Measurements from ENCODE around the gene SOWAHC. TPM values are rescaled to one million over a fixed set of nuclear protein-coding genes. Genes with fewer than 3 reads are reported as not detected.

The SOWAHC gene
- total RNA-seq, 1 experiment from 2014 or later: 21.4 TPM

DNA sequence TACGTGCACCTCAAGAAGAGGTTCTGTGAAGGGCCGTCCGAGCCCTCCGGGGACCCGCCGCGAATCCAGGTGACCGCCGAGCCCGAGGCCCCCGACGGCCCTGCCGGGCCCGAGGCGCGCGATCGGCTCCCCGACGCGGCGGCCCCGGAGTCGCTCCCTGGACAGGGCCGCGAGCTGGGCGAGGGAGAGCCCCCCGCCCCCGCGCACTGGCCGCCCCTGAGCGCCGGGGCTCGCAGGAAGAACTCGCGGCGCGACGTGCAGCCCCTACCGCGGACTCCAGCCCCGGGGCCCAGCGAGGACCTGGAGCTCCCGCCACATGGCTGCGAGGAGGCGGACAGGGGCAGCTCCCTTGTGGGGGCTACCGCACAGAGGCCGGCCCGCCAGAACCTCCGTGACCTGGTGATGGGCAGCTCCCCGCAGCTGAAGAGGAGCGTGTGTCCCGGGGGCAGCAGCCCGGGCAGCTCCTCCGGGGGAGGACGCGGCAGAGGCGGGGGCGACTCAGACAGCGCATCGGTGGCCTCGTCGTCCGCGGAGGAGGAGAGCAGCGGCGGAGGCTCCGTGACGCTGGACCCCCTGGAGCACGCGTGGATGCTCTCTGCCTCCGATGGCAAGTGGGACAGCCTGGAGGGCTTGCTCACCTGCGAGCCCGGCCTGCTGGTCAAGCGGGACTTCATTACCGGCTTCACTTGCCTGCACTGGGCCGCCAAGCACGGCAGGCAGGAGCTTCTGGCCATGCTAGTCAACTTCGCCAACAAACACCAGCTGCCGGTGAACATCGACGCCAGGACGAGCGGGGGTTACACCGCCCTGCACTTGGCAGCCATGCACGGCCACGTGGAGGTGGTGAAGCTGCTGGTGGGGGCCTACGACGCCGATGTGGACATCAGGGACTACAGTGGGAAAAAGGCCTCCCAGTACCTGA is 812 bp downstream of the SOWAHC start:
- H3K36me3 Mint-ChIP-seq (ENCODE audit: insufficient read depth, unreplicated experiment): peaks cover 26% of the 10 kb centered on the region
- BruUV-seq (replicated peaks): no TSS peak
- no peaks in the 10 kb centered on the region; the same call in 1 of the 2 replicates for H3K36me3 ChIP-seq (ENCODE audit: control insufficient read depth, insufficient read depth, low read length)
- ChIA-PET CTCF (interaction anchor here (0.7 to 3.1 kb wide), 9 partner anchors 9 to 100 kb away, joined by 3 to 27 read pairs (median 4); no protein-coding TSS in a partner anchor), POLR2A (interaction anchor here (0.6 to 2.4 kb wide), 9 partner anchors 8 to 101 kb away, joined by 3 to 29 read pairs (median 5); no protein-coding TSS in a partner anchor)
- H3K4me3 ChIP-seq (ENCODE audit: low read depth, low read length): peak overlapping the region; percentile 68
- peak overlapping the region; percentile 95 for H3K4me3 Mint-ChIP-seq (ENCODE audit: unreplicated experiment)
- no peaks in the 10 kb centered on the region for H3K27me3 Mint-ChIP-seq (ENCODE audit: insufficient read depth, unreplicated experiment)
- H3K27me3 ChIP-seq (replicated peaks; ENCODE audit: control insufficient read depth, insufficient read depth, low read length): no peaks in the 10 kb centered on the region
- no peaks in the 10 kb centered on the region for H3K9me3 Mint-ChIP-seq (ENCODE audit: unreplicated experiment)
- no peaks in the 10 kb centered on the region for H3K9me3 ChIP-seq
- peak; percentile 47 to 54 for DNase-seq
- TF ChIP-seq, protein P1, sequence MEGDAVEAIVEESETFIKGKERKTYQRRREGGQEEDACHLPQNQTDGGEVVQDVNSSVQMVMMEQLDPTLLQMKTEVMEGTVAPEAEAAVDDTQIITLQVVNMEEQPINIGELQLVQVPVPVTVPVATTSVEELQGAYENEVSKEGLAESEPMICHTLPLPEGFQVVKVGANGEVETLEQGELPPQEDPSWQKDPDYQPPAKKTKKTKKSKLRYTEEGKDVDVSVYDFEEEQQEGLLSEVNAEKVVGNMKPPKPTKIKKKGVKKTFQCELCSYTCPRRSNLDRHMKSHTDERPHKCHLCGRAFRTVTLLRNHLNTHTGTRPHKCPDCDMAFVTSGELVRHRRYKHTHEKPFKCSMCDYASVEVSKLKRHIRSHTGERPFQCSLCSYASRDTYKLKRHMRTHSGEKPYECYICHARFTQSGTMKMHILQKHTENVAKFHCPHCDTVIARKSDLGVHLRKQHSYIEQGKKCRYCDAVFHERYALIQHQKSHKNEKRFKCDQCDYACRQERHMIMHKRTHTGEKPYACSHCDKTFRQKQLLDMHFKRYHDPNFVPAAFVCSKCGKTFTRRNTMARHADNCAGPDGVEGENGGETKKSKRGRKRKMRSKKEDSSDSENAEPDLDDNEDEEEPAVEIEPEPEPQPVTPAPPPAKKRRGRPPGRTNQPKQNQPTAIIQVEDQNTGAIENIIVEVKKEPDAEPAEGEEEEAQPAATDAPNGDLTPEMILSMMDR (IDR thresholded peaks at IDR 0.05; ENCODE audit: insufficient read depth in 1 of 2, low read depth in 1 of 2, low read length in 1 of 2, severe bottlenecking in 1 of 2, unreplicated experiment in 1 of 2): no peak
- H3K4me1 ChIP-seq: peaks cover 34% of the 10 kb centered on the region
- intact Hi-C loops (cut with micrococcal nuclease; ENCODE audit: unreplicated experiment): loop anchor here (1.0 to 2.0 kb wide), 5 partner anchors 9 to 100 kb away; no protein-coding TSS in a partner anchor
- H3K4me1 Mint-ChIP-seq (ENCODE audit: low read depth, unreplicated experiment): peaks cover 16% of the 10 kb centered on the region
- peak overlapping the region; percentile 88 for H3K27ac Mint-ChIP-seq (ENCODE audit: unreplicated experiment)

DNA sequence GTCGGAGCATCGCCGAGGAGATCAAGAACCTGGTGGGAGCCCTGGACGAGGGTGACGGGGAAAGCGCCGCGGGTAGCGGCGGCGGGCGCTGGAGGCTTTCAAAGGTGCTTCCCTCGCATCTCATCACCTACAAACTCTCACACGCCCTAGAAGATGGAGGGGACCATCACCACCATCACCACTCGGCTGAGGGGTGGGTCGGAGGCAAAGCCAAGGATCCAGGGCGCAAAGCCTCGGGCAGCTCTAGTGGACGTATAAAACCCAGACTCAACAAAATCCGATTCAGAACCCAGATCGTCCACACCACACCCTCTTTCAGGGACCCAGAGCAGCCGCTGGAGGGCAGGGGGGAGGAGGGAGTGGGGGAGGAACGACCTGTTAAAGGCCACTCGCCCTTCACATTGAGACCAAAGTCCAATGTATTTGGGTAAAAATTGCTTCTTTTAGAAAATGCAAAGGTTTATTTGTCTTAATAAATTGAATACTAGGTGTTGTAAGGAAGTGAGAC is 1.5 kb downstream of the SOWAHC start:
- CTCF ChIA-PET: interaction anchor here (0.7 to 3.1 kb wide), 6 partner anchors 8 to 70 kb away, joined by 3 to 27 read pairs (median 8); no protein-coding TSS in a partner anchor
- no TSS peak for BruUV-seq (replicated peaks)
- peaks cover 16% of the 10 kb centered on the region for H3K4me1 Mint-ChIP-seq (ENCODE audit: low read depth, unreplicated experiment)

More for the DNA sequence above, 1.5 kb downstream of the SOWAHC start:
- Mint-ChIP-seq H3K36me3 (ENCODE audit: insufficient read depth, unreplicated experiment) (peaks cover 26% of the 10 kb centered on the region), H3K9me3 (ENCODE audit: unreplicated experiment) (no peaks in the 10 kb centered on the region), H3K4me3 (ENCODE audit: unreplicated experiment) (peak overlapping the region; percentile 95), H3K27ac (ENCODE audit: unreplicated experiment) (peak overlapping the region; percentile 88), H3K27me3 (ENCODE audit: insufficient read depth, unreplicated experiment) (no peaks in the 10 kb centered on the region)
- DNase-seq: peak; percentile 65 to 66
- Histone ChIP-seq H3K27me3 (replicated peaks; ENCODE audit: control insufficient read depth, insufficient read depth, low read length) (no peaks in the 10 kb centered on the region), H3K4me3 (ENCODE audit: low read depth, low read length) (peak overlapping the region; percentile 68), H3K36me3 (ENCODE audit: control insufficient read depth, insufficient read depth, low read length) (no peaks in the 10 kb centered on the region; the same call in 1 of the 2 replicates), H3K9me3 (no peaks in the 10 kb centered on the region), H3K4me1 (peaks cover 34% of the 10 kb centered on the region)
- intact Hi-C loops (cut with micrococcal nuclease; ENCODE audit: unreplicated experiment): loop anchor here (1.0 to 2.0 kb wide), 2 partner anchors 75 to 100 kb away; no protein-coding TSS in a partner anchor
- TF ChIP-seq, protein P1 (IDR thresholded peaks at IDR 0.05; ENCODE audit: insufficient read depth in 1 of 2, low read depth in 1 of 2, low read length in 1 of 2, severe bottlenecking in 1 of 2, unreplicated experiment in 1 of 2): peak; percentile 20 to 68
- POLR2A ChIA-PET: interaction anchor here (2.4 kb wide), 1 partner anchor 29 kb away, joined by 16 read pairs; no protein-coding TSS in a partner anchor

Measured in Caco-2 (cell line).